Subcutaneous adipose tissue (tissue), 4 donors: Measurements from ENCODE around the gene SDHAF3. TPM values are rescaled to one million over a fixed set of nuclear protein-coding genes. Genes with fewer than 3 reads are reported as not detected.

Source experiments
- total RNA-seq, 4 donors: library from RNA; depleted of rRNA; stranded (reverse); fragments of >200 nt; gene quantifications; one replicate each; pipeline ENCODE4 v1.1.0, GENCODE V29; 2016
- TF ChIP-seq, protein P1 (sequence below): fragments of 450-650 bp; IDR thresholded peaks from one replicate; pipeline ENCODE4 v1.5.1; 2016; ENCODE audit warnings: low read depth, mild to moderate bottlenecking, control low read depth, antibody characterized with exemption, moderate library complexity

Gene SDHAF3
- total RNA-seq, 4 donors from 2014 or later = 5.7 to 8.2 (median 6.9) TPM

DNA sequence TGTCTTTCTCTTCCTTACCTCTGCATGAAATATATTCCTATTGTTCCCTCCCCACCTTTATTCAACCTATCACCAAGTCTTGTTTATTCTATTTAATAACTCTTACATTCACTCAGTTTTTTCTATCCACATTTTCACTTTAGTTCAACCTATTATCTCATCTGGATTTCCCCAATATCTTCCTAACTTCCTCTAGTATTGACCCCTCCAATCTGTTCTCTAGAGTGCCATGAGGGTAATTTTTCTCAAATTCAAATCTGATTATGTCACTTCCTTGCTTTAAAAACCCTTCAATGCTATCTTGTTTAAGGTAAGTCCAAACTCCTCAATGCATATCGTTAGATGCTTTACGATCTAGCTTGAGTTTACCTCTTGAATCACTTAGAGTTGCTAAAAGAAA is 86.5 kb downstream of the SDHAF3 start:
- TF ChIP-seq, protein P1, sequence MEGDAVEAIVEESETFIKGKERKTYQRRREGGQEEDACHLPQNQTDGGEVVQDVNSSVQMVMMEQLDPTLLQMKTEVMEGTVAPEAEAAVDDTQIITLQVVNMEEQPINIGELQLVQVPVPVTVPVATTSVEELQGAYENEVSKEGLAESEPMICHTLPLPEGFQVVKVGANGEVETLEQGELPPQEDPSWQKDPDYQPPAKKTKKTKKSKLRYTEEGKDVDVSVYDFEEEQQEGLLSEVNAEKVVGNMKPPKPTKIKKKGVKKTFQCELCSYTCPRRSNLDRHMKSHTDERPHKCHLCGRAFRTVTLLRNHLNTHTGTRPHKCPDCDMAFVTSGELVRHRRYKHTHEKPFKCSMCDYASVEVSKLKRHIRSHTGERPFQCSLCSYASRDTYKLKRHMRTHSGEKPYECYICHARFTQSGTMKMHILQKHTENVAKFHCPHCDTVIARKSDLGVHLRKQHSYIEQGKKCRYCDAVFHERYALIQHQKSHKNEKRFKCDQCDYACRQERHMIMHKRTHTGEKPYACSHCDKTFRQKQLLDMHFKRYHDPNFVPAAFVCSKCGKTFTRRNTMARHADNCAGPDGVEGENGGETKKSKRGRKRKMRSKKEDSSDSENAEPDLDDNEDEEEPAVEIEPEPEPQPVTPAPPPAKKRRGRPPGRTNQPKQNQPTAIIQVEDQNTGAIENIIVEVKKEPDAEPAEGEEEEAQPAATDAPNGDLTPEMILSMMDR = no peak

DNA sequence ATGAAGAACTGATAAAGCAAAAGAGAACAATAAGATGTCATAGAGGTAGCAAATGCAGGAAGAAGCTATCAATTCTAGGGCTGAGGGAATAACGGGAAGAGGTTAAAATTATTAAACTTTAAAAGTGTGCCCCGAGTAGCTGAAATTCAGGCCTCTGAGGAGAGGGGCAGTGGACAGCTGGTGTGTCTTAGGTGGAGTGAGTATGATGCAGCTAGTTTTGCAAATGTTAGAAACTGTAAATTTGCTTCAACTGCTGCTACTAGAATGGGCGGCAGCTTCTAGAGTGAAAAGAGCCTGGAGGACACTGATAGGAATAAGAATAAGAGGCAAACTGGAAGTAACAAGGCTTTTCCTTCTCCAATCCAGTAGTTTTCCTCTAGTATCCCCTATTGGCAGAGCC is 87.3 kb downstream of the SDHAF3 start:
- TF ChIP-seq, protein P1 = no peak

DNA sequence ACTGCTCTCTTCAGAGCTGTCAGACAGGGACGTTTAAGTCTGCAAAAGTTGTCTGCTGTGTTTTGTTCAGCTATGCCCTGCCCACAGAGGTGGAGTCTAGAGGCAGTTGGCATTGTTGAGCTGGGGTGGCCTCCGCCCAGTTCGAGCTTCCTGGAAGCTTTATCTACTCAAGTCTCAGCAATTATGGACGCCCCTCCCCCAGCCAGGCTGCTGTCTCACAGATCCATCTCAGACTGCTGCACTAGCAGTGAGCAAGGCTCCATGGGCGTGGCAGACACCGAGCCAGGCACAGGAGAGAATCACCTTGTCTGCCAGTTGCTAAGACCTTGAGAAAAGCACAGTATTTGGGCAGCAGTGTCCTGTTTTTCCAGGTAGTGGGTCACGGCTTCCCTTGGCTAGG is 98.1 kb downstream of the SDHAF3 start:
- TF ChIP-seq, protein P1 = no peak

DNA sequence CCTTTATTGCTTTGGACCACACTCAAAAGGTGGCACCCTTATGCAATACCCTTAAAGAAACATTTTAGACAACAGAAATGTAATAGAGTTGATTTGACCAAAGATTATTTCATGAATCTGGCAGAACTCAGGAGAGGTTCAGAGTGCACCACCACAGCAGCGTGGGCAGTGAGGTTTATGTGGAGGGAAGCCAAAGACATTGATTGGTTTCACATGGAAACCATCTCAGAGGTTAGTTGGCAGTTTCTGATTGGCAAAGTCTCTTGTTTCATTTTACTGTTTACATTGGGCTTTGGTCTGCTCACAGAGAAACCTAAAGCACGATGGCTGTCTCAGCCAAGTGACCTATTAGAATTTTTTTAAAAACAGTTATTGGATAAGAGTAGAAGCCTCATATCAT is 101.3 kb downstream of the SDHAF3 start:
- TF ChIP-seq, protein P1 = no peak

DNA sequence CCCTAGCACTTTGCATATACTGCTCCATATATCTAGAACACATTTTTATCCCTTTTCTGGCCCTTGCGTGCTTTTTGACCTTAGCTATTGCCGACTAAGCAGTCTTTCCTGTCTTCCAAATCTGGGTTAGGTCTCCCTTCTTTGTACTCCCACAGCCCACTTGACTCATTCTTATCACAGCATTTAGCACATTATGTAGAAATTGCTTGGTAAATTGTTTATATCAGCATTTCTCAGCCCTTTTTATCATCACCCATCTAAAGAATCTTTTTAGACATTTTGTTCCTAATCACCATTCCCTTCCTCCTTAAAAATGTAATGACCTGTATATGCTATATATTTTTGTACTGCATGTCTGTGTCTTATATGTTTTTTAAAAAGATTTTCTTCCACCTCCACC is 101.7 kb downstream of the SDHAF3 start:
- TF ChIP-seq, protein P1 = no peak

DNA sequence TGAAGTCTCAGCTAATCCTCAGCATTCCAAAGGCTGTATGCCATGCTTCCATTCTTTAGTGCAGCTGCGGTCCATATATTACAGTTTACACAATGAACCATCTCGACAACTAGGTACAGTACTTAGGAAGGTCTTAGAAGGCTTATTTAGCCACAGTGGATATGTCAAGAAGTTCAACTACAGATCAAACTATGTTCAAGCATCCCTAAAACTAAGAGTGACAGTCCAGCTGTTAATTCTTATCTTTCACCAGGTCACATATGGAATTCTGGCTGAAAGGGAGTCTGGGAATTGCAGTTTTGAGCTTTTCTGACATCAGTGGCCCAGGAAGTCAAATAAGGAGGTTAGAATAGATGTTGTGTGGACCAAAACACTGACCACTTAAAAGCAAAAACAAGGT is 106.8 kb downstream of the SDHAF3 start:
- TF ChIP-seq, protein P1 = no peak

DNA sequence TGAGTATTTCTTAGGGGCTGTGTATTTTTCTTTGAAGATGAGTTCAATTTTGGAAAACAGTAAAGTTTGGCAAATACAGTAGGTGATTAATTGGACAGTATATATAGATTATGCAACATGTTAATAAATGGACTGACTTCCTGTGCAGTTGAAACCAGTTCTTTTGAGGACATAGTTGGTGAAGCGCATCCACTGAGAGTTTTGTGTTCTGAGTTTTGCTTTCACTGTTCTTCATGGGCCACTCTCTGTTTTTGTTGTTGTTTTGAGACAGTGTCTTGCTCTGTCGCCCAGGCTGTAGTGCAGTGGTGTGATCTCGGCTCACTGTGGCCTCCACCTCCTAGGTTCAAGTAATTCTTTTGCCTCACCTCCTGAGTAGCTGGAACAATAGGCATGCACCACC is 109.0 kb downstream of the SDHAF3 start:
- TF ChIP-seq, protein P1 = no peak

Other genes with a start within 250 kb of the SDHAF3 start
- gene DLX6, start 112.1 kb upstream of the SDHAF3 start, total RNA-seq = not detected
- gene DLX5, start 92.9 kb upstream of the SDHAF3 start, total RNA-seq = under 1 TPM in 1 of 4 donors, not detected in 3; 0.66 TPM